Right atrium auricular region (tissue), 2 donors: ENCODE measurements around the gene ATP1A1. TPM values are rescaled to one million over a fixed set of nuclear protein-coding genes. Genes with fewer than 3 reads are reported as not detected.

Experiments used
- DNase-seq: peaks from one replicate; pipeline ENCODE4 v3.0.0-alpha.2; 2019; ENCODE audit warnings: low spot score
- H3K27ac ChIP-seq, 2 donors: fragments of 200-600 bp; sonication (generic); 1 replicate in 1 of 2; 2 replicates in 1 of 2; pipeline ENCODE4 v1.5.1; 2016 to 2019
- H3K27me3 ChIP-seq, 2 donors: fragments of 200-600 bp; sonication (generic); one replicate each; pipeline versions ENCODE4 v1.5.1 to v1.6.0; 2017 to 2019
- H3K36me3 ChIP-seq: fragments of 200-600 bp; sonication (generic); one replicate; pipeline ENCODE4 v1.5.1; 2016
- H3K4me1 ChIP-seq, 2 donors: fragments of 200-600 bp; sonication (generic); one replicate each; pipeline versions ENCODE4 v1.5.1 to v1.6.0; 2017 to 2019
- H3K4me3 ChIP-seq, 2 donors: fragments of 200-600 bp; sonication (generic); 1 replicate in 1 of 2; 2 replicates in 1 of 2; pipeline ENCODE4 v1.5.1; 2017 to 2019; ENCODE audit warnings: mild to moderate bottlenecking in 1 of 2, moderate library complexity in 1 of 2
- H3K9me3 ChIP-seq, 2 donors: fragments of 200-600 bp; sonication (generic); one replicate each; pipeline ENCODE4 v1.5.1; 2019
- CTCF ChIP-seq, 2 donors: fragments of 200-600 bp; sonication (generic); IDR thresholded peaks; one replicate each; pipeline ENCODE4 v1.5.1; 2019; ENCODE audit warnings: antibody characterized with exemption in 2 of 2
- total RNA-seq, 2 donors: library from RNA; depleted of rRNA; stranded (reverse); fragments of >200 nt; gene quantifications; one replicate each; pipeline ENCODE4 v1.1.0, GENCODE V29; 2016

Gene ATP1A1
- total RNA-seq, 2 donors from 2014 or later = 148 to 256 TPM

GRCh38 chr1:116448785-116449385, 75.8 kb downstream of the ATP1A1 start:
- H3K9me3 ChIP-seq = no peaks in the 10 kb centered on the region
- no peak overlapping the region for H3K4me3 ChIP-seq
- no peak for DNase-seq
- no peaks in the 10 kb centered on the region for H3K27me3 ChIP-seq
- H3K4me1 ChIP-seq = no peaks in the 10 kb centered on the region
- H3K27ac ChIP-seq = no peak overlapping the region
- no peaks in the 10 kb centered on the region for H3K36me3 ChIP-seq
- no peak for TF ChIP-seq CTCF (IDR thresholded peaks at IDR 0.05)

- Histone ChIP-seq H3K9me3 (no peaks in the 10 kb centered on the region), H3K27me3 (no peaks in the 10 kb centered on the region), H3K4me3 (no peak overlapping the region), H3K27ac (no peak overlapping the region), H3K4me1 (no peaks in the 10 kb centered on the region), H3K36me3 (no peaks in the 10 kb centered on the region)
- no peak for TF ChIP-seq CTCF (IDR thresholded peaks at IDR 0.05)
- no peak for DNase-seq
These were observed 76.5 kb downstream of the ATP1A1 start for GRCh38 chr1:116449578-116449977.

- Histone ChIP-seq H3K27me3 (no peaks in the 10 kb centered on the region), H3K27ac (no peak overlapping the region), H3K36me3 (no peaks in the 10 kb centered on the region), H3K4me3 (no peak overlapping the region), H3K4me1 (no peaks in the 10 kb centered on the region), H3K9me3 (no peaks in the 10 kb centered on the region)
- DNase-seq = no peak
- no peak for TF ChIP-seq CTCF (IDR thresholded peaks at IDR 0.05)
These were observed 78.7 kb downstream of the ATP1A1 start for GRCh38 chr1:116451702-116452101.

GRCh38 chr1:116453481-116453880, 80.4 kb downstream of the ATP1A1 start:
- no peak for TF ChIP-seq CTCF (IDR thresholded peaks at IDR 0.05)
- Histone ChIP-seq H3K4me1 (no peaks in the 10 kb centered on the region), H3K36me3 (no peaks in the 10 kb centered on the region), H3K9me3 (no peaks in the 10 kb centered on the region), H3K27ac (no peak overlapping the region), H3K4me3 (no peak overlapping the region), H3K27me3 (no peaks in the 10 kb centered on the region)
- DNase-seq = no peak

GRCh38 chr1:116453906-116454305, 80.9 kb downstream of the ATP1A1 start:
- Histone ChIP-seq H3K4me1 (no peaks in the 10 kb centered on the region), H3K9me3 (no peaks in the 10 kb centered on the region), H3K27me3 (no peaks in the 10 kb centered on the region), H3K36me3 (no peaks in the 10 kb centered on the region), H3K4me3 (no peak overlapping the region), H3K27ac (no peak overlapping the region)
- DNase-seq = no peak
- no peak for TF ChIP-seq CTCF (IDR thresholded peaks at IDR 0.05)

Other genes with a start within 250 kb of the ATP1A1 start
- gene CD58, start 197.8 kb downstream of the ATP1A1 start, total RNA-seq = 10 to 100 TPM; 26.4 to 27.4 TPM